Tibial artery (tissue), 4 donors: ENCODE results near the gene EXOSC5.
"Not testable (repeated sequence)": the region's sequence is repeated elsewhere in the genome, so short reads cannot be mapped to it uniquely, and the experiment has no call there.

Source experiments
- DNase-seq, 2 donors: peaks; one replicate each; pipeline ENCODE4 v3.0.0-alpha.2; 2019
- H3K27ac ChIP-seq, 2 donors: fragments of 200-600 bp; sonication (generic) in 1 of 2; 1 replicate in 1 of 2; 2 replicates in 1 of 2; pipeline ENCODE4 v1.5.1; 2018 to 2019; ENCODE audit warnings: mild to moderate bottlenecking in 1 of 2
- H3K27me3 ChIP-seq, 2 donors: fragments of 200-600 bp; sonication (generic) in 1 of 2; one replicate each; pipeline versions ENCODE4 v1.5.1 to v1.6.0; 2016 to 2019
- H3K36me3 ChIP-seq, 3 donors: fragments of 200-600 bp; sonication (generic) in 2 of 3; one replicate each; pipeline ENCODE4 v1.5.1; 2016 to 2019; ENCODE audit warnings: mild to moderate bottlenecking in 2 of 3
- H3K4me1 ChIP-seq, 4 donors: fragments of 200-600 bp; sonication (generic) in 2 of 4; 1 replicate in 3 of 4; 2 replicates in 1 of 4; pipeline ENCODE4 v1.5.1; 2016 to 2019
- H3K4me3 ChIP-seq, 2 donors: fragments of 200-600 bp; sonication (generic) in 1 of 2; 1 replicate in 1 of 2; 2 replicates in 1 of 2; pipeline ENCODE4 v1.5.1; 2018 to 2019; ENCODE audit warnings: mild to moderate bottlenecking in 2 of 2
- H3K9me3 ChIP-seq, 3 donors: fragments of 200-600 bp; sonication (generic) in 1 of 3; one replicate each; pipeline ENCODE4 v1.5.1; 2016 to 2019
- CTCF ChIP-seq, 2 experiments: fragments of 200-600 bp in 1 of 2; fragments of 450-650 bp in 1 of 2; IDR thresholded peaks; one replicate each; pipeline ENCODE4 v1.5.1; 2017 to 2019; ENCODE audit warnings: antibody characterized with exemption in 2 of 2, mild to moderate bottlenecking in 1 of 2, moderate library complexity in 1 of 2
- intact Hi-C: fragments of 100-400 bp; cut with DNase I; formaldehyde crosslinking; loops from one replicate; pipeline ENCODE4 v1.15.0; 2023; ENCODE audit warnings: low total_unique reads

EXOSC5 gene

GRCh38 chr19:41392775-41393174, 4.4 kb downstream of the EXOSC5 start:
- Histone ChIP-seq H3K9me3 (no peaks in the 10 kb centered on the region), H3K27ac (no peak overlapping the region), H3K36me3 (peaks cover 21 to 51% (median 29%) of the 10 kb centered on the region in 3 donors), H3K4me3 (no peak overlapping the region), H3K27me3 (no peaks in the 10 kb centered on the region), H3K4me1 (peaks cover 0 to 18% (median 8%) of the 10 kb centered on the region in 4 donors)
- intact Hi-C loops = no loop called here
- no peak for DNase-seq
- no peak for TF ChIP-seq CTCF (IDR thresholded peaks at IDR 0.05)

GRCh38 chr19:41391618-41392017, 5.5 kb downstream of the EXOSC5 start:
- no peak for DNase-seq
- H3K4me1 ChIP-seq = peaks cover 0 to 14% (median 6%) of the 10 kb centered on the region in 4 donors
- no peak overlapping the region for H3K27ac ChIP-seq
- TF ChIP-seq CTCF (IDR thresholded peaks at IDR 0.05) = no peak
- intact Hi-C loops = no loop called here
- H3K27me3 ChIP-seq = no peaks in the 10 kb centered on the region
- H3K9me3 ChIP-seq = no peaks in the 10 kb centered on the region
- peaks cover 24 to 62% (median 37%) of the 10 kb centered on the region in 3 donors for H3K36me3 ChIP-seq
- no peak overlapping the region for H3K4me3 ChIP-seq

- Histone ChIP-seq H3K4me3 (no peak overlapping the region), H3K36me3 (peaks cover 20 to 94% (median 48%) of the 10 kb centered on the region in 3 donors), H3K27me3 (no peaks in the 10 kb centered on the region), H3K27ac (no peak overlapping the region), H3K9me3 (no peaks in the 10 kb centered on the region), H3K4me1 (no peaks in the 10 kb centered on the region)
- intact Hi-C loops = no loop called here
- no peak for DNase-seq
- TF ChIP-seq CTCF (IDR thresholded peaks at IDR 0.05) = no peak
These were observed 10.7 kb downstream of the EXOSC5 start for GRCh38 chr19:41386442-41386841.

- DNase-seq = no peak
- Histone ChIP-seq H3K4me3 (no peak overlapping the region), H3K27me3 (no peaks in the 10 kb centered on the region), H3K4me1 (no peaks in the 10 kb centered on the region), H3K27ac (no peak overlapping the region), H3K36me3 (peaks cover 10 to 74% (median 28%) of the 10 kb centered on the region in 3 donors), H3K9me3 (no peaks in the 10 kb centered on the region)
- no peak for TF ChIP-seq CTCF (IDR thresholded peaks at IDR 0.05)
- intact Hi-C loops = no loop called here
These were observed 12.8 kb downstream of the EXOSC5 start for GRCh38 chr19:41384351-41384750.

- H3K9me3 ChIP-seq, DNase-seq, H3K27ac ChIP-seq, H3K27me3 ChIP-seq, H3K4me1 ChIP-seq, intact Hi-C loops, H3K4me3 ChIP-seq: not testable (repeated sequence)
- H3K36me3 ChIP-seq = peaks cover 3 to 52% (median 18%) of the 10 kb centered on the region in 3 donors
These were observed 15.6 kb downstream of the EXOSC5 start for GRCh38 chr19:41381536-41381935.

- Histone ChIP-seq H3K36me3 (peaks cover 0 to 19% (median 0%) of the 10 kb centered on the region in 3 donors), H3K27me3 (no peaks in the 10 kb centered on the region), H3K4me3 (no peak overlapping the region), H3K9me3 (no peaks in the 10 kb centered on the region), H3K27ac (no peak overlapping the region), H3K4me1 (peaks cover 0 to 27% (median 15%) of the 10 kb centered on the region in 4 donors)
- DNase-seq = no peak
- TF ChIP-seq CTCF (IDR thresholded peaks at IDR 0.05) = no peak
- intact Hi-C loops = no loop called here
These were observed 19.0 kb downstream of the EXOSC5 start for GRCh38 chr19:41377977-41378709.
